Breast epithelium (tissue), 3 donors: ENCODE measurements around the gene ITPR2.

ENCODE experiments used
- POLR2A ChIP-seq: fragments of 450-650 bp; IDR thresholded peaks from one replicate; pipeline ENCODE4 v1.6.1; 2016; ENCODE audit warnings: antibody characterized with exemption, mild to moderate bottlenecking, moderate library complexity
- POLR2AphosphoS5 ChIP-seq, 3 donors: sonication (generic); formaldehyde crosslinking; IDR thresholded peaks; one replicate each; pipeline ENCODE4 v1.6.1; 2017; ENCODE audit warnings: antibody characterized with exemption in 3 of 3
- TF ChIP-seq, protein P1 (sequence below), 3 donors: fragments of 450-650 bp; IDR thresholded peaks; one replicate each; pipeline ENCODE4 v1.5.1; 2016 to 2017; ENCODE audit warnings: antibody characterized with exemption in 3 of 3, mild to moderate bottlenecking in 3 of 3, moderate library complexity in 3 of 3

DNA sequence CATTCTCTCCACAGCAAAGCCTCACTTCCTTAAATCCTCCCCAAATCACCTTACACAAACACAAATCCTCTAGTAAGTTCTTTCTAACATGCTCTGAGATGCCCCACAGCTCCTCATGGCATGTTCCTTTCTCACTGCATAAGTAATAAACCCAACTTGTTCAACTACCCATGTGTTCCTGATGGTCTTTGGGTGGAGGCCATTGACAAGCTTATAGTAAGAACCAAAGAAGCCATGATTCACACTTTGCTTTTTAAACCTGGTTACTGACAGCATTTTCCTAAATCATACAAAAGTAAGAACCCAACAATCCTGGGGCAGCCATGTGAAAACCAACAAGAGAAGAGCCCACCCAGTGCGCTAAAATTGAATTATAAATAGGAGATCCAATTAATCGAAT lies 138.6 kb downstream of the ITPR2 start:
- TF ChIP-seq, protein P1, sequence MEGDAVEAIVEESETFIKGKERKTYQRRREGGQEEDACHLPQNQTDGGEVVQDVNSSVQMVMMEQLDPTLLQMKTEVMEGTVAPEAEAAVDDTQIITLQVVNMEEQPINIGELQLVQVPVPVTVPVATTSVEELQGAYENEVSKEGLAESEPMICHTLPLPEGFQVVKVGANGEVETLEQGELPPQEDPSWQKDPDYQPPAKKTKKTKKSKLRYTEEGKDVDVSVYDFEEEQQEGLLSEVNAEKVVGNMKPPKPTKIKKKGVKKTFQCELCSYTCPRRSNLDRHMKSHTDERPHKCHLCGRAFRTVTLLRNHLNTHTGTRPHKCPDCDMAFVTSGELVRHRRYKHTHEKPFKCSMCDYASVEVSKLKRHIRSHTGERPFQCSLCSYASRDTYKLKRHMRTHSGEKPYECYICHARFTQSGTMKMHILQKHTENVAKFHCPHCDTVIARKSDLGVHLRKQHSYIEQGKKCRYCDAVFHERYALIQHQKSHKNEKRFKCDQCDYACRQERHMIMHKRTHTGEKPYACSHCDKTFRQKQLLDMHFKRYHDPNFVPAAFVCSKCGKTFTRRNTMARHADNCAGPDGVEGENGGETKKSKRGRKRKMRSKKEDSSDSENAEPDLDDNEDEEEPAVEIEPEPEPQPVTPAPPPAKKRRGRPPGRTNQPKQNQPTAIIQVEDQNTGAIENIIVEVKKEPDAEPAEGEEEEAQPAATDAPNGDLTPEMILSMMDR (IDR thresholded peaks at IDR 0.05) = no peak
- TF ChIP-seq POLR2A (no peak), POLR2AphosphoS5 (IDR thresholded peaks at IDR 0.05) (no peak)
